HUES48 (cell line): Measurements from ENCODE around the gene CACNA1E.
"Not testable (repeated sequence)": the region's sequence is repeated elsewhere in the genome, so short reads cannot be mapped to it uniquely, and the experiment has no call there.

Source experiments
- H3K27ac ChIP-seq: one replicate; pipeline ENCODE4 v1.7.0; 2013; ENCODE audit warnings: low read depth, low read length, inconsistent platforms
- H3K27me3 ChIP-seq: 2 replicates; pipeline ENCODE4 v1.6.1; 2013; ENCODE audit warnings: mild to moderate bottlenecking, low read length; ENCODE audit not compliant: control insufficient read depth, insufficient read depth
- H3K36me3 ChIP-seq: 2 replicates; pipeline ENCODE4 v1.6.1; 2013; ENCODE audit warnings: low read length; ENCODE audit not compliant: control insufficient read depth, insufficient read depth
- H3K4me1 ChIP-seq: 2 replicates; pipeline ENCODE4 v1.6.1; 2013; ENCODE audit warnings: mild to moderate bottlenecking, low read length; ENCODE audit not compliant: control insufficient read depth, insufficient read depth
- H3K4me3 ChIP-seq: 2 replicates; pipeline ENCODE4 v1.5.1; 2013; ENCODE audit warnings: mild to moderate bottlenecking, low read depth, low read length
- H3K9ac ChIP-seq: 2 replicates; pipeline ENCODE4 v1.6.1; 2013; ENCODE audit warnings: mild to moderate bottlenecking, low read depth, low read length, moderate library complexity
- H3K9me3 ChIP-seq: 2 replicates; pipeline ENCODE4 v1.6.1; 2013; ENCODE audit warnings: low read length; ENCODE audit not compliant: control insufficient read depth, insufficient read depth

The CACNA1E gene

DNA sequence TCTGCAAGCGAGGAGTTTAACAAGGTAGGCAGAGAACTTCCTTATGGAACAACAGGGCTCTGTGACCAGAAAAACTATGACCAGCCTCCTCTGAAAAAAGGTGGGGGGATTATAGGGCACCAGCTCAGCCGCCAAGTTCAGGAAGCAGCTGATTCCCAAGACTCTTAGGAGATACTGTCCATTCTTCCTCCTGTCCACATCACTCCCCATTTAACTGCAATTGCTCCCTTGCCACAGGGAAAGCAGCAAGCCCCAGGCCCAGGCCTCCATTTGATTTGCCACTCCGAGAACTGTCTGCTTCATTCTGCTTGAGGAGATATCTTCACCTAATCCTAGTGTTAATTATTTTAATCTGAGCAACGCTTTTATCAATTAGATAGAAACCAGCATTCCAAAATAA is 323.9 kb downstream of the CACNA1E start:
- Histone ChIP-seq H3K27ac (no peak overlapping the region), H3K4me3 (no peak overlapping the region), H3K27me3 (no peaks in the 10 kb centered on the region), H3K36me3 (no peaks in the 10 kb centered on the region), H3K9me3 (no peaks in the 10 kb centered on the region), H3K9ac (no peak overlapping the region), H3K4me1 (no peaks in the 10 kb centered on the region)

DNA sequence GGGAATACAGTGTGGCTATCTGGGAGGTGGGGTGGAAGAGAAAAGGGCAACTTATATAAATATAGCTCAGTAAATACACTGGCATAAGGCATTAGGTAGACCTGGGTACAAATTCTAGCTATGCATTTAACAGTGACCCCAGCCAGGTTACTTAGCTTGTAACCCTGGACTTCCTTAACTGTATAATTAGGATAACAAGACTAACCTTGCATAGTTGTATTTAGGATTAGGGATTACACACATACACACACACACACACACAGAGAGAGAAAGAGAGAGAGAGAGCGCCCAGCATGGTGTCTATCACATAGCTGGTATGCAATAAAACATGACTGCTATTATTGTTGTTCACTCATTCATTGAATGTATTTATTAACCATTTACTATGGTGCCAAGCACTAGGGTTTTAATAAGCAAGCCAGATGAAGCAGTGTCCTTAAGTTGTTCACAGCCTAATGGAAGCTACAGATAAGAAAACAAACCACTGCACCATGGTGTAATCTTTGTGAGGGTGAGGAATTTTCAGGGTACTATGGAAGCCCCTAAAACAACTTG is 326.8 kb downstream of the CACNA1E start:
- Histone ChIP-seq H3K36me3 (no peaks in the 10 kb centered on the region), H3K27me3 (no peaks in the 10 kb centered on the region), H3K9ac (no peak overlapping the region)

DNA sequence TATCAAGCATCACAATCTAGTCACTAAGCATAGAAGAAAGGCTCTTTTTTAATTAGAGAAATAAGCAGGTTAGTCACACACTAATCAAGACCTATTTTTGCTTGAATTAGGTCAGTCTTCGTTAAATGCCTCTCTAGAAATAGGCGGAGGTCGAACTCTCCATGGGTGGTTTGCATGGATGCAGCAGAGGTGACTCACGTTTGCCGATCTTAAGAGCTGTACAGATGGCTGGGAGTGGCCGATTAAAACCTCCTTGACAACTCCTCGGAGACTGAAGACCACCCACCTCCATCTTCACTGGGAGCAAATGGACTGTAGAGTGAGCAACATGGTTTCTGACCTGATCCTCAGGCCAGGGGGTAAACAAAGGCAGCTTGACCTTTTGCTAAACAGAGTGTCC is 328.9 kb downstream of the CACNA1E start:
- Histone ChIP-seq H3K36me3 (no peaks in the 10 kb centered on the region), H3K9me3 (no peaks in the 10 kb centered on the region), H3K9ac (no peak overlapping the region), H3K27me3 (no peaks in the 10 kb centered on the region), H3K4me1 (no peaks in the 10 kb centered on the region), H3K27ac (no peak overlapping the region), H3K4me3 (no peak overlapping the region)

More for the DNA sequence above, 326.8 kb downstream of the CACNA1E start:
- Histone ChIP-seq H3K4me1 (no peaks in the 10 kb centered on the region), H3K27ac (no peak overlapping the region), H3K4me3 (no peak overlapping the region), H3K9me3 (no peaks in the 10 kb centered on the region)

- Histone ChIP-seq H3K36me3 (no peaks in the 10 kb centered on the region), H3K27me3 (no peaks in the 10 kb centered on the region), H3K4me1 (no peaks in the 10 kb centered on the region), H3K4me3 (no peak overlapping the region), H3K9ac (no peak overlapping the region), H3K9me3 (no peaks in the 10 kb centered on the region), H3K27ac (no peak overlapping the region)
These were observed 329.9 kb downstream of the CACNA1E start for GRCh38 chr1:181813266-181813665.

GRCh38 chr1:181816608-181817007 is 333.3 kb downstream of the CACNA1E start:
- no peaks in the 10 kb centered on the region for H3K36me3 ChIP-seq
- H3K9ac ChIP-seq, result no peak overlapping the region
- no peaks in the 10 kb centered on the region for H3K9me3 ChIP-seq
- no peaks in the 10 kb centered on the region for H3K4me1 ChIP-seq
- H3K27me3 ChIP-seq, result no peaks in the 10 kb centered on the region
- H3K4me3 ChIP-seq, result no peak overlapping the region
- H3K27ac ChIP-seq, result peak overlapping the region; percentile 28

- Histone ChIP-seq H3K9ac (no peak overlapping the region), H3K4me1 (no peaks in the 10 kb centered on the region), H3K27ac (peak overlapping the region; percentile 28), H3K36me3 (no peaks in the 10 kb centered on the region), H3K9me3 (no peaks in the 10 kb centered on the region), H3K4me3 (no peak overlapping the region), H3K27me3 (no peaks in the 10 kb centered on the region)
These were observed 333.8 kb downstream of the CACNA1E start for GRCh38 chr1:181817091-181817490.

- Histone ChIP-seq H3K9me3 (no peaks in the 10 kb centered on the region), H3K4me3 (no peak overlapping the region), H3K27me3 (no peaks in the 10 kb centered on the region), H3K36me3 (no peaks in the 10 kb centered on the region), H3K9ac (no peak overlapping the region), H3K27ac (no peak overlapping the region), H3K4me1 (no peaks in the 10 kb centered on the region)
These were observed 335.1 kb downstream of the CACNA1E start for GRCh38 chr1:181818459-181818858.

- Histone ChIP-seq H3K27me3 (no peaks in the 10 kb centered on the region), H3K4me1 (no peaks in the 10 kb centered on the region), H3K9me3 (no peaks in the 10 kb centered on the region), H3K4me3 (no peak overlapping the region), H3K27ac (no peak overlapping the region), H3K9ac (no peak overlapping the region), H3K36me3 (no peaks in the 10 kb centered on the region)
These were observed 335.6 kb downstream of the CACNA1E start for GRCh38 chr1:181818943-181819342.

- no peak overlapping the region for H3K9ac ChIP-seq
- no peaks in the 10 kb centered on the region for H3K9me3 ChIP-seq
- no peaks in the 10 kb centered on the region for H3K27me3 ChIP-seq
- H3K27ac ChIP-seq, result no peak overlapping the region
- H3K36me3 ChIP-seq, result no peaks in the 10 kb centered on the region
- H3K4me3 ChIP-seq, result no peak overlapping the region
- no peaks in the 10 kb centered on the region for H3K4me1 ChIP-seq
These were observed 338.4 kb downstream of the CACNA1E start for GRCh38 chr1:181821701-181822100.

GRCh38 chr1:181832173-181832880 is 349.0 kb downstream of the CACNA1E start:
- H3K36me3 ChIP-seq, H3K27ac ChIP-seq, H3K9me3 ChIP-seq, H3K9ac ChIP-seq, H3K4me1 ChIP-seq, H3K4me3 ChIP-seq, H3K27me3 ChIP-seq: not testable (repeated sequence)

GRCh38 chr1:181846001-181846645 is 362.8 kb downstream of the CACNA1E start:
- Histone ChIP-seq H3K4me1 (no peaks in the 10 kb centered on the region), H3K9ac (no peak overlapping the region), H3K4me3 (no peak overlapping the region), H3K36me3 (no peaks in the 10 kb centered on the region), H3K27ac (no peak overlapping the region), H3K9me3 (no peaks in the 10 kb centered on the region), H3K27me3 (no peaks in the 10 kb centered on the region)
